SU-DHL-6 (cell line): ENCODE data around the gene BRSK2.

Source experiments
- H2AFZ ChIP-seq: fragments of 200-600 bp; sonication (generic); 2 replicates; pipeline ENCODE4 v1.6.1; 2014; ENCODE audit warnings: low read depth, mild to moderate bottlenecking, moderate library complexity, mixed read lengths, antibody characterized with exemption, low read length; ENCODE audit not compliant: severe bottlenecking
- H3F3A ChIP-seq: fragments of 200-600 bp; shearing (Covaris generic); 2 replicates; pipeline ENCODE4 v1.6.0; 2016; ENCODE audit warnings: antibody characterized with exemption, mild to moderate bottlenecking; ENCODE audit not compliant: insufficient read depth
- H3K27ac ChIP-seq: fragments of 200-600 bp; sonication (generic); 2 replicates; pipeline ENCODE4 v1.5.1; 2016; ENCODE audit warnings: low read depth, mild to moderate bottlenecking, low read length, moderate library complexity, mixed read lengths
- H3K27me3 ChIP-seq: fragments of 200-600 bp; sonication (generic), shearing (Covaris generic); 2 replicates; pipeline ENCODE4 v1.6.0; 2014; ENCODE audit warnings: mild to moderate bottlenecking, low read length
- H3K36me3 ChIP-seq: fragments of 200-600 bp; sonication (generic); 2 replicates; pipeline ENCODE4 v1.6.1; 2014; ENCODE audit warnings: mild to moderate bottlenecking, low read length, mixed read lengths
- H3K4me2 ChIP-seq: fragments of 300-600, 200-600 bp; shearing (Covaris generic), sonication (generic); 2 replicates; pipeline ENCODE4 v1.6.0; 2014; ENCODE audit warnings: low read length, low read depth, mild to moderate bottlenecking; ENCODE audit not compliant: poor library complexity, severe bottlenecking
- H3K4me3 ChIP-seq: fragments of 200-600 bp; sonication (generic); 2 replicates; pipeline ENCODE4 v1.5.1; 2014; ENCODE audit warnings: antibody characterized with exemption, low read length, mild to moderate bottlenecking, mixed read lengths; ENCODE audit not compliant: insufficient read depth, poor library complexity, severe bottlenecking
- H3K79me2 ChIP-seq: fragments of 200-600 bp; sonication (generic); 2 replicates; pipeline ENCODE4 v1.6.1; 2014; ENCODE audit warnings: mild to moderate bottlenecking, low read length, moderate library complexity; ENCODE audit not compliant: insufficient read depth
- H3K9ac ChIP-seq: fragments of 200-600 bp; sonication (generic); 2 replicates; pipeline ENCODE4 v1.7.0; 2014; ENCODE audit warnings: mild to moderate bottlenecking, low read length
- H3K9me2 ChIP-seq: fragments of 200-600 bp; sonication (generic); replicated peaks from 2 replicates; pipeline ENCODE4 v1.6.1; 2014; ENCODE audit warnings: low read length; ENCODE audit not compliant: insufficient read depth
- H3K9me3 ChIP-seq: fragments of 200-600 bp; sonication (generic); 2 replicates; pipeline ENCODE4 v1.6.1; 2014; ENCODE audit warnings: low read length, mixed read lengths; ENCODE audit not compliant: insufficient read depth
- H4K20me1 ChIP-seq: fragments of 200-600 bp; sonication (generic); 2 replicates; pipeline ENCODE4 v1.6.1; 2014; ENCODE audit warnings: low read depth, mild to moderate bottlenecking, antibody characterized with exemption, low read length, moderate library complexity, mixed read lengths
- EZH2phosphoT487 ChIP-seq: fragments of 200-600 bp; sonication (generic), shearing (Covaris generic); conservative IDR thresholded peaks from 2 replicates; pipeline ENCODE4 v1.6.1; 2018; ENCODE audit warnings: mild to moderate bottlenecking, antibody characterized with exemption, low read length, moderate library complexity, mixed read lengths
- TF ChIP-seq, protein P1 (sequence below): fragments of 200-600 bp; sonication (generic); IDR thresholded peaks from one replicate; pipeline ENCODE4 v1.5.1; 2017; ENCODE audit warnings: antibody characterized with exemption, mild to moderate bottlenecking, low read length, moderate library complexity; ENCODE audit not compliant: insufficient read depth, poor library complexity, severe bottlenecking

BRSK2 gene

GRCh38 chr11:1360181-1360834 is 29.4 kb upstream of the BRSK2 start:
- no peak overlapping the region for H3K27ac ChIP-seq
- no peaks in the 10 kb centered on the region for H3K36me3 ChIP-seq
- no peak overlapping the region for H3K4me2 ChIP-seq
- no peaks in the 10 kb centered on the region for H3K79me2 ChIP-seq
- no peak overlapping the region for H2AFZ ChIP-seq
- no peak overlapping the region for H3K4me3 ChIP-seq
- no peaks in the 10 kb centered on the region for H3F3A ChIP-seq
- H3K9me2 ChIP-seq, result no peaks in the 10 kb centered on the region
- TF ChIP-seq, protein P1, sequence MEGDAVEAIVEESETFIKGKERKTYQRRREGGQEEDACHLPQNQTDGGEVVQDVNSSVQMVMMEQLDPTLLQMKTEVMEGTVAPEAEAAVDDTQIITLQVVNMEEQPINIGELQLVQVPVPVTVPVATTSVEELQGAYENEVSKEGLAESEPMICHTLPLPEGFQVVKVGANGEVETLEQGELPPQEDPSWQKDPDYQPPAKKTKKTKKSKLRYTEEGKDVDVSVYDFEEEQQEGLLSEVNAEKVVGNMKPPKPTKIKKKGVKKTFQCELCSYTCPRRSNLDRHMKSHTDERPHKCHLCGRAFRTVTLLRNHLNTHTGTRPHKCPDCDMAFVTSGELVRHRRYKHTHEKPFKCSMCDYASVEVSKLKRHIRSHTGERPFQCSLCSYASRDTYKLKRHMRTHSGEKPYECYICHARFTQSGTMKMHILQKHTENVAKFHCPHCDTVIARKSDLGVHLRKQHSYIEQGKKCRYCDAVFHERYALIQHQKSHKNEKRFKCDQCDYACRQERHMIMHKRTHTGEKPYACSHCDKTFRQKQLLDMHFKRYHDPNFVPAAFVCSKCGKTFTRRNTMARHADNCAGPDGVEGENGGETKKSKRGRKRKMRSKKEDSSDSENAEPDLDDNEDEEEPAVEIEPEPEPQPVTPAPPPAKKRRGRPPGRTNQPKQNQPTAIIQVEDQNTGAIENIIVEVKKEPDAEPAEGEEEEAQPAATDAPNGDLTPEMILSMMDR, result no peak
- TF ChIP-seq EZH2phosphoT487, result no peak
- no peak overlapping the region for H3K9ac ChIP-seq
- H3K27me3 ChIP-seq, result no peaks in the 10 kb centered on the region
- no peaks in the 10 kb centered on the region for H3K9me3 ChIP-seq
- H4K20me1 ChIP-seq, result no peaks in the 10 kb centered on the region

DNA sequence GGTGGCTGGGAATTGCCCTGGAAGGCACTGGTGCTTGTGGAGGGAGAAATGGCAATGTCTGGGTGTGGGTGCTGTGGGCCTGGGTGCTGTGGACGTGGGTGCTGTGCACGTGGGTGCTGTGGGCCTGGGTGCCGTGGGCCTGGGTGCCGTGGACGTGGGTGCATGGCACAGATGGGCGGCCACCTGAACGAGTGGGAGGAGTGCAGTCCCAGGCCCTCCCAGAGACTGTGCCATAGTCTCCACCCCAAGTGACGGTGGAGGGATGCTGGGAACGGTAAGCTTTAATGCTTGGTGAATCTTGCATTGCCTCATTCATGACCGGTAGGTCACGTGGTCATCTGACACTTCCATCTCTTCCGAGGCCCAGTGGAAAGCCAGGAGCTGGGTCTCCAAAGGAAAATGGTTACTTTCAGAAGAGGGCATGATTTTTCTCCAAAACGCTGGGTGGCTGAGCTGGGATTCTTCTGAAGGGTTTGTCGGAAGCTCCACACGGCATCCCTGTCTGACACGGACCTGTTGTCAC is 28.8 kb upstream of the BRSK2 start:
- no peak for TF ChIP-seq EZH2phosphoT487
- TF ChIP-seq, protein P1, result no peak
- Histone ChIP-seq H3K27me3 (no peaks in the 10 kb centered on the region), H3F3A (no peaks in the 10 kb centered on the region), H3K27ac (no peak overlapping the region), H3K9ac (no peak overlapping the region), H3K4me3 (no peak overlapping the region), H3K79me2 (no peaks in the 10 kb centered on the region), H3K4me2 (no peak overlapping the region), H3K36me3 (no peaks in the 10 kb centered on the region), H3K9me3 (no peaks in the 10 kb centered on the region), H2AFZ (no peak overlapping the region), H3K9me2 (no peaks in the 10 kb centered on the region), H4K20me1 (no peaks in the 10 kb centered on the region)

DNA sequence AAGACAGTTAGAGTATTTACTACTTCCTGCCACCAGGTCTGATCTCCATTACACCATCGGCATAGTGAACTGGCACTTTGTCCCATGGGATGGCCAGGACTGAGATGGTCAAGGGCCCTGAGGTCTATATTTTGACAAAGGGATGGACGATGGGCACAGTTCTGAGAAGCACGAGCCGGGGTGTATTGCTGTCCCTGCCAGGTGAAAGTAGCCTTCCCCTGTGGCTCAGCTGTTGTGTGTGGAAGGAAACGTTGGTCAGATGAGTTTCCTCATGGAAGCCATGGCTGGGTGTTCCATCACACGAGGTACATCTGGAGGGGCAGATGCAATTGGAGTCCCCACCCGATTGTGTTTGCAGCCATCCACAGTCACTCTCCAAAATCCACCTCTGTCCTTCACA is 27.9 kb upstream of the BRSK2 start:
- Histone ChIP-seq H3F3A (no peaks in the 10 kb centered on the region), H3K79me2 (no peaks in the 10 kb centered on the region), H3K9me2 (no peaks in the 10 kb centered on the region), H3K4me3 (no peak overlapping the region), H3K4me2 (no peak overlapping the region), H3K27ac (no peak overlapping the region), H3K36me3 (no peaks in the 10 kb centered on the region), H3K27me3 (no peaks in the 10 kb centered on the region), H4K20me1 (no peaks in the 10 kb centered on the region), H3K9ac (no peak overlapping the region), H2AFZ (no peak overlapping the region), H3K9me3 (no peaks in the 10 kb centered on the region)
- TF ChIP-seq, protein P1, result no peak
- TF ChIP-seq EZH2phosphoT487, result no peak
